Epithelial cell of esophagus (primary cell): Measurements from ENCODE around the gene GADD45A.

Experiments used
- DNase-seq: peaks from one replicate; pipeline ENCODE4 v3.0.0; 2010; ENCODE audit warnings: low read depth
- H3K4me3 ChIP-seq: 2 replicates; pipeline ENCODE4 v1.5.1; 2011; ENCODE audit warnings: mild to moderate bottlenecking, low read length, control low read depth
- TF ChIP-seq, protein P1 (sequence below): IDR thresholded peaks from 2 replicates; pipeline ENCODE4 v1.5.1; 2011; ENCODE audit warnings: low read depth, mild to moderate bottlenecking, low read length, control low read depth, inconsistent platforms; ENCODE audit not compliant: insufficient read depth; ENCODE audit errors: missing control alignments

GADD45A gene

DNA sequence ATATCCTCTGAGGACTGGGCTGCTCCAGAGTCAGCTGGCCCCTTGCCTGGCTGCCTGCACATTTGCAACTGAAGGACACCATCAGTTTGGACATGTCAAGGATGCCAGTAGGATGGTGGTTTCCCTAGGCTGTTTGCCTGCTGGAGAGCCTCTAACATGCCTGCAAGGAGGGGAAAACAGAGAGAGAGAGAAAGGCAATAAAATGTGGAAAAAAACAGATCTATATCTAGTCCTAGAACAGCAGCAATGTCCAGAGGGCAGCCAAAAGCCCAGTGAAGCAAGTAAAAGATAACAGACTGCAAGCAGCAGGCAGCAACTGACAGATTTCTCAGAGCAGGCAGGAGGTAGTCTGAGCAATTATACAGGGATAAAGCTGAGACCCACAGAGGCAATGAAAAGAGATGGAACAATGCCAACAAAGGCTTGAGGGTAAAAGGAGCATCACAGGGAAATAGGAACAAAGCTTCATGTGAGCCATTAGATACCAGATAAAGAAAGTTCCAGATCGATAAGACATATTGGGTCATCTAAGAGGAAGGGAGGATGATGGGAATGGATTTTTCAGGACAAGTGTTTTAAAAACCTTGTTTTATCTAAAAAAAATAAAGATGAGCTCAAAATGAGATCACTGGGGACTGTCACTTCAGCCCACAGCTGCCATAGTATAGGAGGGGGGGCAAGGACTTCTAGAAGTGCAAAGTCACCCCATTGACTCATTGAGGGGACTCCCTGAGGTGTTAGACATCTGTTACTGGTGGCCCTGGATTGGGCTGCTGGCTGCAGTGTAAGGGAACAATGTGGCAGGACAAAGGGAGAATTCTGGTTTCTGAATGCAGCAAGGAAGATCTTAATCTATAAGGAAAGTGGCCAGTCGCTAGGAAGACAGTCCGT lies 38.6 kb upstream of the GADD45A start:
- H3K4me3 ChIP-seq: no peak overlapping the region
- DNase-seq: no peak
- TF ChIP-seq, protein P1, sequence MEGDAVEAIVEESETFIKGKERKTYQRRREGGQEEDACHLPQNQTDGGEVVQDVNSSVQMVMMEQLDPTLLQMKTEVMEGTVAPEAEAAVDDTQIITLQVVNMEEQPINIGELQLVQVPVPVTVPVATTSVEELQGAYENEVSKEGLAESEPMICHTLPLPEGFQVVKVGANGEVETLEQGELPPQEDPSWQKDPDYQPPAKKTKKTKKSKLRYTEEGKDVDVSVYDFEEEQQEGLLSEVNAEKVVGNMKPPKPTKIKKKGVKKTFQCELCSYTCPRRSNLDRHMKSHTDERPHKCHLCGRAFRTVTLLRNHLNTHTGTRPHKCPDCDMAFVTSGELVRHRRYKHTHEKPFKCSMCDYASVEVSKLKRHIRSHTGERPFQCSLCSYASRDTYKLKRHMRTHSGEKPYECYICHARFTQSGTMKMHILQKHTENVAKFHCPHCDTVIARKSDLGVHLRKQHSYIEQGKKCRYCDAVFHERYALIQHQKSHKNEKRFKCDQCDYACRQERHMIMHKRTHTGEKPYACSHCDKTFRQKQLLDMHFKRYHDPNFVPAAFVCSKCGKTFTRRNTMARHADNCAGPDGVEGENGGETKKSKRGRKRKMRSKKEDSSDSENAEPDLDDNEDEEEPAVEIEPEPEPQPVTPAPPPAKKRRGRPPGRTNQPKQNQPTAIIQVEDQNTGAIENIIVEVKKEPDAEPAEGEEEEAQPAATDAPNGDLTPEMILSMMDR: no peak

DNA sequence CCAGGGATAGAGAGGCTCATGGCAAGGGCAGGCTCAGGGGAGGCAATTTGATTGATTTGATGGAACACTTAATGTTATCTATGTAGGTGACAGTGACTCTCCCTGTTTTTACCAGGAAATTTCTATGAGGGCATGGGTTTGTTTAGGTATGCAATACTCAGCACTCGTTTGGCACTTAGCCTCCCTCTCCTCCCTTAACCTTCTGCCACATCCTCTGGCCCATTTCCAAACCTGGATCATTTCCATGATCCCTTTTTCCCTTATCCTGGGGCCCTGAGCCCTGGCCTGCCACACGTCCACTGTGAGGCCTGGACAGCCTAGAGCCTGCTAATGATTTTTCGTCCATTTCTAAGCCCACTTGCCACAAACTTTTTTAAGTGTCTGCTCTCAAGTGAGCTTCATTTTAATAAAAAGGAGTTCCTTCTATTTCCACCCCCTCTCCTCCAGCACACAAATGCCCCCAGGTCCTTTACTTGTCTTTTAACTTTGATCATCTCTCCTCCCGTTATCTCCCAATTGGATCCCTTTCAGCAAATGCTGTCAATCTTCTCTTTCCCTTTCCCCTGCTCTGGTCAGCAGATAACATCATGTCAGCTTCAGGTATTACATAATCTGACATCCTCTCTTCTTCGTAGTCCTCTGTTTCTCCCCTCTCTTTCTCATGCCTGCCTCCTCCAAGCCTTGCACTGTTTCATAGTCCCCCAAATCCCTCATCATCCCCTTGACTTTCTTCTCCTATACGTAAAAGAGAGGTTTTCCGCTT lies 37.8 kb upstream of the GADD45A start:
- no peak overlapping the region for H3K4me3 ChIP-seq
- TF ChIP-seq, protein P1: no peak
- DNase-seq: peak; percentile 21

DNA sequence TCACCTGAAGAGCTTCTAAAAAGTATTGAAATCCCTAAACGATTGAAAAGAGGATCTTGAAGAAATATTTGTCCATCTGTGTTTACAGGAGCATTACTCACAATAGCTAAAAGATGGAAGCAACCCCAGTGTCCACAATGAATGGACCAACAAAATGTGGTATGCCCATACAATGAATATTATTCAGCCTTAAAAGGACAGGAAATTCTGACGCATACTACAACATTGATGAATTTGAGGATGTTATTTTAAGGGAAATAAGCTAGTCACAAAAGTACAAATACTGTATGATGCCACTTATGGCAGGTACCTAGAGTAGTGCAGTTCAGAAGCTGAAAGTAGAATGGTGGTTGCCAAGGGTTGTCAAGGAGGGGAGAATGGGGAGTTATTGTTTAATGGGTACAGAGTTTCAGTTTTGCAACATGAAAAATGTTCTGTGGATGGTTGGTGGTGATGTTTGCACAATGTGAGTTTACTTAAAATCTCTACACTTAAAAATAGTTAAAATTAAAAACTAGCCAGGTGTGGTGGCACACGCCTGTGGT lies 37.1 kb upstream of the GADD45A start:
- TF ChIP-seq, protein P1: no peak
- peak; percentile 24 for DNase-seq

DNA sequence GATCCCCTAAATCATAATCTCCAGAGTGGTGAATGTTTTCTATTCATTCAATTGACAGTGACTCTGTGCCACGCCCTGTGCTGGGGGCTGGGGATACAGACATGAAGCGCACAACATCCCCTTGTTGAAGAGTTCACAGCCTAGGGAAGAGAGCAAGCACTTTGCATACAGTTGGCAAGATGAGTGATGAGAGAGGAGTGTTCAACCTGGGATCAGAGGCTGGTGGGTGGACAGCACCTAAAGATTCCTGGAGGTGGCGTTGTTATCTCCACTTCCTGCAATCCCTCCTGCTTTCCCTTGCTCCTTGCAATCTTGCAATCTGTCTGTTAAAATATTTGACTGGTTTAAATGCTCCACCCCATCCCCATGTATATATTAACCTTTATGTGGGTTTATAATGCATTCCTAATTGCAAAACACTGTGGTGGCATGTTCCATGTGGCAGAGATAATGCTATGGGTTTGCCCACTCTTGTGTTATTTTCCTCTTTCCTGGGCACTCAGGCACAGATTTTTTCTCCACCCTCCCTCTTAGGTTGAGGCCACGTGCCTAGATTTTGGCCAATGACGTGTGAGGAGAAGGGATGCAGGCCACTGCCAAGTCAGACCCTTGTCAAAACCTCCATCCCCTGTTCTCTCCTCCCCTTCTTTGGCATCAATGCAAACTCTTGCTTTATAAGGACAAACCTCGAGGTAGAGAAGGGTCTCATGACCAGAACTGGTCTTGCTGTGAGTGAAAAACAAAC lies 36.2 kb upstream of the GADD45A start:
- H3K4me3 ChIP-seq: no peak overlapping the region
- TF ChIP-seq, protein P1: no peak
- no peak for DNase-seq

More for the DNA sequence above, 37.1 kb upstream of the GADD45A start:
- no peak overlapping the region for H3K4me3 ChIP-seq

DNA sequence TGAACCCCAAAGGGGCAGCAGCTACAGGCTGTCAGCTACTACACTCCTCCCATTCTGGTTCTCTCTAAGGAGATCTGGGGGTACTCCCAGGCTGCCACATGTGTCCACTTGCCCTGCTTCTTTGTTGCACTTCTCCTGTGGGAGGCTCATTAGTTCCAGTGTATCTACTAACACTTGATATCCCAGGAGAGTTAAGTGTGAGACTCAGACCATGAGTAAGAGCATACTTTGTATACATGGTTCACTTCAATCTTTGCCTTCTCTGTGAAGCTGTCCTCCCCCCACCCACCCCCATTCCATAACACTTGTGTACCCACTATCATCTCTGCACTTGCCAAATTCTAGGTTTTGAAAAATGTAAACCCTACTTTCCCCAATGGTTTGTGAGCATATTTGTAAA lies 34.9 kb upstream of the GADD45A start:
- TF ChIP-seq, protein P1: no peak
- DNase-seq: no peak
- no peak overlapping the region for H3K4me3 ChIP-seq

DNA sequence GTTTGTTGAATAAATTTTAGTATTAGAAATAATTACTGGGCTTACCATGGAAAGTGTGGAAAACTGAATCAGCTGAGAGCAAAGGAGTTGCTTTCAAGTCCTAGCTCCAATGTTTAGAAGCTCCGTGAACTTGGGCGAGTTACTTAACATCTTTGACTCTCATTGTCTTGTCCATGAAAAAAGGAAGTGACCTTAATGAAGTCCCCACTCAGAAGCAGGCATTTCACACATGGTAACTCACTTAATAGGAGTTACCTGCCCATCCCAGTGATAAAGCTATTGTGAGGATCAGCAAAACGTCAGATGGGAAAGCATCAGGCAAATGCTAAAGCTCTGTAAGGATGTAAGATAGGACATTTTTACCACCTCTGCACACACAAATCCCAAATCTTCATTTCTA lies 34.0 kb upstream of the GADD45A start:
- no peak overlapping the region for H3K4me3 ChIP-seq
- no peak for DNase-seq
- TF ChIP-seq, protein P1: no peak
